Measurements from ENCODE around the gene SMC5. TPM values are rescaled to one million over a fixed set of nuclear protein-coding genes. Genes with fewer than 3 reads are reported as not detected.
A peak's percentile ranks its signal among the peaks of the same experiment; 100 is the strongest.

Gene SMC5
- total and polyA plus RNA-seq, 2 of the 13 experiments (the other 11 are each of a cell fraction or from before 2014, with no cell fraction given), result 7.2 to 26.7 TPM

DNA sequence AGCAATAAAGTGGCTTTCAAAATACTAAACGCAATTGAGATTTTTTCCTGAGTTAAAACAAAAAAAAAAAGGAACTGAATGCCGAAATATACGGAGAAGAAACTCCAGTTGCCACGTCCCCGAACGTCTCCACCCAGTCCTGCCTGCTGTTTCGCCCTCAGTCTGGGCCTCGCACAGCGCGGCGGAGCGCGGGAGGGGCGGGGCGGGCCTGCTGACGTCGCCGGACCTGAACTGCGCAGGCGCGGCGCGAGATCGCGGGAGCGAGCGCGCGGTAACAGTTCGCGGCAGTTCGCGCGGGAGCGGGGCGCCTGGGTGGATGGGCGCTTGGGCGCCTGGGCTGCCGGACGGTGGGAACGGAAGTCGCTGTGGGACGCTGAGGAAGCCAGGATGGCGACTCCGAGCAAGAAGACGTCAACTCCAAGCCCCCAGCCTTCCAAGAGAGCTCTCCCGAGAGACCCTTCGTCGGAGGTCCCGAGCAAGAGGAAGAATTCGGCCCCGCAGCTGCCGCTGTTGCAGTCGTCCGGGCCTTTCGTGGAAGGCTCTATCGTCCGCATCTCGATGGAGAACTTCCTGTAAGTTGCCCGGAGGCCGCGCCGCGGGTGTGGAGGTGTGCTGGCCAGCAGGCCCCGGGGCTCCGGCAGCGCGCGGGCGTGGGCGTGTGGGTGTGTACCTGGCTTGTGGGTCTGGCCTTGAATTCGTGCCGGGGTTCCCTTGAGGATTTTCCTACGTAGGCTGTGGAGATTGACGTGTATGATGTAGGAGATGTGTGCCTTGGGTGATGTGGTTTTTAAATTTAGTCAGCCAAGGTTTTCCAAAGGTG is at the start of gene SMC5 (continued):
- TF ChIP-seq AHR (CRISPR knock-in tag; IDR thresholded peaks at IDR 0.05) (peak; percentile 47), ZSCAN20 (CRISPR knock-in tag; IDR thresholded peaks at IDR 0.05; ENCODE audit: borderline replicate concordance) (0 out of 2 replicates have a peak, but pooled peaks have one; percentile 36), ZNF556 (CRISPR knock-in tag; IDR thresholded peaks at IDR 0.05; ENCODE audit: borderline replicate concordance) (peak; percentile 87), ESRRA (CRISPR knock-in tag; IDR thresholded peaks at IDR 0.05; ENCODE audit: low read depth) (peak; percentile 35; the same call in 1 of the 2 replicates), THAP11 (CRISPR knock-in tag; IDR thresholded peaks at IDR 0.05) (peak; percentile 76), SAP130 (CRISPR knock-in tag; IDR thresholded peaks at IDR 0.05; ENCODE audit: low read depth) (peak; percentile 81), ZBTB8A (CRISPR knock-in tag; IDR thresholded peaks at IDR 0.05; ENCODE audit: borderline replicate concordance, low read depth) (peak; percentile 70; the same call in 1 of the 2 replicates), PHF8 (CRISPR knock-in tag; IDR thresholded peaks at IDR 0.05) (peak; percentile 91), IRX3 (CRISPR knock-in tag; IDR thresholded peaks at IDR 0.05; ENCODE audit: borderline replicate concordance, low read depth) (peak; percentile 73; the same call in 1 of the 2 replicates), PBX3 (CRISPR knock-in tag; IDR thresholded peaks at IDR 0.05; ENCODE audit: borderline replicate concordance) (peak; percentile 49; the same call in 1 of the 2 replicates), ZBTB2 (CRISPR knock-in tag; IDR thresholded peaks at IDR 0.05; ENCODE audit: low read depth) (peak; percentile 82), STAG1 (CRISPR knock-in tag; IDR thresholded peaks at IDR 0.05) (no peak), EP300 (IDR thresholded peaks at IDR 0.05; ENCODE audit: low read depth in 2 of 2, low read length in 2 of 2) (0 out of 4 replicates have a peak, but pooled peaks of 1 of the 2 experiments have one; percentile 10), EP300 (CRISPR knock-in tag; IDR thresholded peaks at IDR 0.05; ENCODE audit: borderline replicate concordance) (no peak), POLR2A (IDR thresholded peaks at IDR 0.05; ENCODE audit: insufficient read depth in 1 of 2, low read depth in 2 of 2, low read length in 2 of 2) (peak; percentile 93 to 94), SIN3A (IDR thresholded peaks at IDR 0.05; ENCODE audit: borderline replicate concordance, low read depth, low read length) (peak; percentile 84), ZNF563 (CRISPR knock-in tag; IDR thresholded peaks at IDR 0.05) (peak; percentile 34; the same call in 1 of the 2 replicates), ZC3H13 (CRISPR knock-in tag; IDR thresholded peaks at IDR 0.05) (peak; percentile 94), ZFP62 (CRISPR knock-in tag; IDR thresholded peaks at IDR 0.05) (no peak), SP1 (IDR thresholded peaks at IDR 0.05) (no peak), SP1 (CRISPR knock-in tag; IDR thresholded peaks at IDR 0.05) (peak; percentile 82), ZBTB42 (CRISPR knock-in tag; IDR thresholded peaks at IDR 0.05) (peak; percentile 31; the same call in 1 of the 2 replicates)
- TF ChIP-seq, protein P1, sequence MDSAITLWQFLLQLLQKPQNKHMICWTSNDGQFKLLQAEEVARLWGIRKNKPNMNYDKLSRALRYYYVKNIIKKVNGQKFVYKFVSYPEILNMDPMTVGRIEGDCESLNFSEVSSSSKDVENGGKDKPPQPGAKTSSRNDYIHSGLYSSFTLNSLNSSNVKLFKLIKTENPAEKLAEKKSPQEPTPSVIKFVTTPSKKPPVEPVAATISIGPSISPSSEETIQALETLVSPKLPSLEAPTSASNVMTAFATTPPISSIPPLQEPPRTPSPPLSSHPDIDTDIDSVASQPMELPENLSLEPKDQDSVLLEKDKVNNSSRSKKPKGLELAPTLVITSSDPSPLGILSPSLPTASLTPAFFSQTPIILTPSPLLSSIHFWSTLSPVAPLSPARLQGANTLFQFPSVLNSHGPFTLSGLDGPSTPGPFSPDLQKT (CRISPR knock-in tag; IDR thresholded peaks at IDR 0.05; ENCODE audit: borderline replicate concordance), result no peak

All from HepG2 (cell line).